Activated CD8-positive, alpha-beta memory T cell treated with anti-CD3 and anti-CD28 coated beads for 48 hours (primary cell): Measurements from ENCODE around the gene TNRC6A.

ENCODE experiments used
- DNase-seq, 3 experiments: peaks; one replicate each; pipeline ENCODE4 v3.0.0-alpha.2; 2020; ENCODE audit warnings: low read depth in 2 of 3, low spot score in 2 of 3

The TNRC6A gene

DNA sequence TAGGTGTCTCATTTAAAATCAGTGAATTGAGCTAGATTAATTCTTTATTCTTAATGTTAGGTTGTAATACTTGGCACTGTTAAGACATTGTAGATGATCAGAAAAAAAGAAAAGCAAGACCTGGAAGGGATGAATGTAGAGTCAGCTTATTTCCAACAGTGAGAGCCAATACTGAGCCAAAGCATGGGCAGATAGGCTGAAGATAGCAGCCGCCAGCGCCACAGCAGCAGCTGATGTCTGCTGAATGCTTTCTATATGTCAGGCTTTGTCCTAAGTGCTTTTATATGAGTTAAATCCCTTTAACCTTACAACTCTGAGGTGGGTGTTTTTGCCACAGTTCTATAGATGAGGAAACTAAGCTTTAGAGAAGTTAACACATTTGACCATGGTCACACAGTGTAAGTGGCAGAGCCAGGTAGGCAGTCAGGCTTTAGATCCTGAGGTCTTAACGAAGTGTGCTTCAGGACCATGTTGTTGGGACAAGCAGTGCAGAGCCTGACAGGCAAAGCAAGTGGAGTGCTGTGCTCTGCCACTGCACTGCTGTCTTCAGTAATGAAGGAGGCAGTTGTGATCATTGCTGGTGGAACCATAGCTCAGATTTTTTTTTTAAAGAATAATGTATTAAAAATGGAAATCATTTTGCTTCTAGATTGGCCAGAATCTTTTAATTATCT, 25.9 kb downstream of the TNRC6A start:
- DNase-seq = no peak

GRCh38 chr16:24758373-24758772, 28.9 kb downstream of the TNRC6A start:
- DNase-seq = no peak

GRCh38 chr16:24759006-24759405, 29.6 kb downstream of the TNRC6A start:
- DNase-seq = no peak

DNA sequence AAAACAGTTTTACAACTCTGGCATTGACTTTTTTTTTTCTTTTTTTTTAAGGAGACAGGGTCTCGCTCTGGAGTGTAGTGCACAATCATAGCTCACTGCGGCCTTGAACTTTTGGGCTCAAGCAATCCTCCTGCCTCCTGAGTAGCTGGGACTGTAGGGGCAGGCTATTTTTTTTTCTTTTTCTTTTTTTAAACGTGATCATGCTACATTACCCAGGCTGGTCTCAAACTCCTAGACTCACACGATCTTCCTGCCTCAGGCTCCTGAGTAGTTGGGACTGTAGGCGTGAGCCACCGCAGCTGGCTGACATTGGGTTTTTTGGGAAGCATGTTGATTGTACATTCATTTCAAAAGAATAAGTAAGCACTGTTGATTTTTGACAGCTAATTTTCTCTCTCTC, 32.1 kb downstream of the TNRC6A start:
- no peak for DNase-seq

GRCh38 chr16:24764916-24765315, 35.5 kb downstream of the TNRC6A start:
- no peak for DNase-seq

- DNase-seq = no peak
Measured at GRCh38 chr16:24766057-24766456, 36.6 kb downstream of the TNRC6A start.

DNA sequence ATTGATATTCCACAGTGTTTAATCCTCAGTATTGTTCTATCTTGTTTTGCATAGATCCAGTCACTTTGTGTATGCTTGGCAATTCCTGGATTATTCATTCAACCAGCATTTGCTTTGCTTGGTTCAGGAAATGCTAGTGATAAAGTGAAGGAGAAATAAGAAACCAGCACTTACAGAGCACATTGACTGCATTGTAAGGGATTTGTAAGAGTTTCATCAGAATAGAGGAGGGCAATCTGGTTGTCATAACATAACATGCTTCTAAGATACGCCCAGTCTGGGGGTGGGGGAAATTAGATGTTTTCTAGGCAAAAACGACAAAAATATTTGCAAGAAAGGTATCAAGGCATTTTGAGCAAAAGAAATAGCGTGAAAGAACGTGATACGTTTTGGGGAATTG, 40.4 kb downstream of the TNRC6A start:
- DNase-seq = no peak

GRCh38 chr16:24771132-24771778, 41.8 kb downstream of the TNRC6A start:
- DNase-seq = no peak

DNA sequence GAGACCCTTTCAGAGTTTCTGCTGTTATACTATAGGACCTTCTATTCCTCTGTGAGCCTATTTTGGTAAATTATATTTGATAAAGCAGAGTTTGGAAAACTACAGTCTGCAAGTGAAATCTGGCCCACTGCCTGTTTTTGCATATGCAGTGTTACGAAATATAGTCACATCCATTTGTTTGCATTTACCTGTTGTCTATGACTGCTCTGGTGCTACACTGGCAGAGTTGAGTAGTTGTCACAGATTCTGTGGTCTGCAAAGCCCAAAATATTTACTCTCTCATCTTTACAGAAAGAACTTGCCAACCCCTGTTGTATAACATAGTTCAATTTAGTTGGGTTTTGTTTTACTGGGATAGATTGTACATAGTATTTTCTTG, 42.3 kb downstream of the TNRC6A start:
- no peak for DNase-seq

DNA sequence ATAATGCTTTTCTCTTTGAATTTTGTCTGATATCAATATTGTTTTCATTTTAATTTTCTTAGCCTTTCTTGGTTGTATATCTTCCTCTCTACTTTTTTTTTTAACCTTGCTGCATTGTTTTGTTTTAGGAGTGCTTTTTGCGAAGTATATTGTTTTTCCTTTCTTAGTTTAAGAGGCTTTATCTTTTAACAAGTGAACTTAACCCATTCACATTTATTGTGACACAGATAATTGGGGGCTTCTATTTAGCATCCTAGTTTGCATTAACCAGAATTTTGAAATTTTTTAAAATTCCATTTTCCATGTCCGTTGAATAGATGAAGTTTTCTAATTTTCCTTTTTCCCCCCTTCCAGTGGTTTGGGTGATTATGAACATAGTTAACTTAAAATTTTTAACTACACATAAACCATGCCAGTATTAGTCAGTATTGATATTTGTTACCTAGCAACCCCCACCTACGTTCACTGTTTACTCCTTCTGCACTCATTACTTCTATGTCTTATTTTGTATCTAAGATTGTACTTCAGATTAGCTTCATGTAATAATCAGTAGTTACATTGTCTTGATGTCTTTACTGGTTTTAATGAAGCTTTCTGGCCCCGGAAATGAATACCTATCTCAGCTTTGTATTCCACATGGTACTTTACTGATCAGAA, 44.4 kb downstream of the TNRC6A start:
- DNase-seq = no peak

- DNase-seq = no peak
Measured at GRCh38 chr16:24774510-24774909, 45.1 kb downstream of the TNRC6A start.

- DNase-seq = no peak
Measured at GRCh38 chr16:24775455-24775854, 46.0 kb downstream of the TNRC6A start.

DNA sequence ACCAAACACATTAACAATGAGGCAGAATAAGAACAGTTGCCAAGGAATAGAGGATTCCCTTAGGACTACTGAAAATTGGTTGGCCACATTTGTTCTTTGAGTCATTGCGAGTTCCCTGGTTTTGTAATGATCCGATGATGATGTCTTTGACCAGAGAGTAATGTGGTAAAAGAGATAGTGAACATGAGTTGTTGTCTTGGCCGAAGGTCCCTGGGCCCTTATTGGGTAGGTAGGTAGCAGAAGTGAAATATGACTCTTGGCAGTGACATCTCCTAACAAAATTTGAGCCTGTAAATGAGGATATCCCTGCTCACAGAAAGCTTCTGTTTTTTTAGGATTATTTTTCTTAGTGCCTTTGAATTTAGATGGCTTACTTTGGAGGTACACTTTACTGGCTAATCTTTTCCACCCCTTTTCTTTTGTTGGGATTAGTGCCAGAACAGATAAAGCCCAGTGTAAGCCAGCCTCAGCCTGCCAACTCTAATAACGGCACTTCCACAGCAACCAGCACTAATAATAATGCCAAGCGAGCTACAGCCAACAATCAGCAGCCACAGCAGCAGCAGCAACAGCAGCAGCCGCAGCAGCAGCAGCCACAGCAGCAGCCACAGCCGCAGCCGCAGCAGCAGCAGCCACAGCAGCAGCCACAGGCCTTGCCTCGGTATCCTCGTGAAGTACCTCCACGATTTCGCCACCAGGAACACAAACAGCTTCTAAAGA, 47.2 kb downstream of the TNRC6A start:
- no peak for DNase-seq

GRCh38 chr16:24778671-24779070, 49.2 kb downstream of the TNRC6A start:
- no peak for DNase-seq

GRCh38 chr16:24781256-24781655, 51.8 kb downstream of the TNRC6A start:
- no peak for DNase-seq

GRCh38 chr16:24784121-24784520, 54.7 kb downstream of the TNRC6A start:
- DNase-seq = no peak

- no peak for DNase-seq
Measured at GRCh38 chr16:24789881-24790280, 60.4 kb downstream of the TNRC6A start.

DNA sequence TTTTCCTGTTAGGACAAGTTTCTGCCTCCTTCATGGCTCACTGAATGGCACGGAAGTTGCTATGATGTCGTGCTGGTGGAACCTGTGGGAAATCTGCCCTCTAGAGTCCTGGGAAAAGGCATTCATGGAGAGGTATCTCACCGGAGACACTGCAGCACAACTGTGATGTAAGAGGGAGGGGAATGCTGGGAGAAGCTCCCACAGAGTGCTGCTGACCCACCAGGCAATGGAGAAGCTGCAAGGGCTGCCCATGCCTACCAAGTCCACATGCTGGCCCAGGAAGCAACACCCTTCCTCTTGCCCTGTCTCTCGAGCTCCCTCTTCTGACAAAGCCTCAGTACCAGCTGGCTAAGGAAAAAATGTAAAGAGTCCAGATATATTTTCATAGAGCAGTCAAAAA, 71.1 kb downstream of the TNRC6A start:
- DNase-seq = no peak

GRCh38 chr16:24801761-24802302, 72.4 kb downstream of the TNRC6A start:
- no peak for DNase-seq

- no peak for DNase-seq
Measured at GRCh38 chr16:24805484-24805883, 76.0 kb downstream of the TNRC6A start.

DNA sequence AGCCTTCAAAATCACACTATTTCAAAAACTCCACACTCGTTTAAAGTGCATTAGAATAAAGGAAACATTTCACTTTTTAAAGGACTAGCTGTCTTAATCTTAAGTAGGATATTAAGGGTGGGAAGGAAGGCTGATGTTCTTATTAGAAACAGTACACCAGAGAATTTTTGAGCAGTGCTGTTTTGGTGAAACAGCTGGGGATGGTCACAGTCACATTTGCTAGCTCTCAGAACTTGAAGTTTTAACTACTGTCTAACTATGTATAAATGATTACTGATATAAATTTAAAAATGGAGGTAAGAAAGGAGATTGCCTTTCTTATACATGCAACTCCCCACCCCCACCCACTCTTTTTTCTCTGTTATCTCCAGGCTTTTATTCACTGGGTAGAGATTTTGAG, 77.8 kb downstream of the TNRC6A start:
- DNase-seq = no peak
